Neural crest cell (in vitro differentiated cells): ENCODE measurements around the gene FGFBP2. TPM values are rescaled to one million over a fixed set of nuclear protein-coding genes. Genes with fewer than 3 reads are reported as not detected.

Experiments
- DNase-seq: peaks from one replicate; pipeline ENCODE4 v3.0.0; 2021; ENCODE audit warnings: low read depth, mixed read lengths, low spot score
- H3K27ac Mint-ChIP-seq: one replicate; pipeline ENCODE4 v1.8.0; 2021; ENCODE audit warnings: mild to moderate bottlenecking, mixed read lengths; ENCODE audit not compliant: unreplicated experiment
- H3K27me3 Mint-ChIP-seq: 2 replicates; pipeline ENCODE4 v1.8.0; 2021; ENCODE audit warnings: low read depth, mild to moderate bottlenecking, mixed read lengths
- H3K36me3 Mint-ChIP-seq: 2 replicates; pipeline ENCODE4 v1.8.0; 2021; ENCODE audit warnings: low read depth, mild to moderate bottlenecking, mixed read lengths
- H3K4me1 Mint-ChIP-seq: 2 replicates; pipeline ENCODE4 v1.8.0; 2021; ENCODE audit warnings: mixed read lengths
- H3K4me3 Mint-ChIP-seq: one replicate; pipeline ENCODE4 v1.8.0; 2021; ENCODE audit warnings: mild to moderate bottlenecking, mixed read lengths
- H3K9me3 Mint-ChIP-seq: 2 replicates; pipeline ENCODE4 v1.8.0; 2021; ENCODE audit warnings: mixed read lengths
- total RNA-seq: library from RNA; stranded (reverse); gene quantifications from 2 replicates; pipeline ENCODE4 v1.2.1, GENCODE V29; 2021
- TF ChIP-seq, protein P1 (sequence below): fragments of 200-600 bp; sonication (generic); conservative IDR thresholded peaks from 2 replicates; pipeline ENCODE4 v1.5.0; 2021; ENCODE audit warnings: antibody characterized with exemption, mild to moderate bottlenecking

Gene FGFBP2
- total RNA-seq, 1 donor from 2014 or later, result 0.28 TPM

GRCh38 chr4:15968551-15969300 lies 5.8 kb upstream of the FGFBP2 start:
- H3K27me3 Mint-ChIP-seq, result no peaks in the 10 kb centered on the region
- peaks cover 15% of the 10 kb centered on the region for H3K9me3 Mint-ChIP-seq
- peaks cover 35% of the 10 kb centered on the region for H3K36me3 Mint-ChIP-seq
- no peaks in the 10 kb centered on the region for H3K4me1 Mint-ChIP-seq
- no peak overlapping the region for H3K27ac Mint-ChIP-seq
- DNase-seq, result no peak
- no peak overlapping the region for H3K4me3 Mint-ChIP-seq
- TF ChIP-seq, protein P1, sequence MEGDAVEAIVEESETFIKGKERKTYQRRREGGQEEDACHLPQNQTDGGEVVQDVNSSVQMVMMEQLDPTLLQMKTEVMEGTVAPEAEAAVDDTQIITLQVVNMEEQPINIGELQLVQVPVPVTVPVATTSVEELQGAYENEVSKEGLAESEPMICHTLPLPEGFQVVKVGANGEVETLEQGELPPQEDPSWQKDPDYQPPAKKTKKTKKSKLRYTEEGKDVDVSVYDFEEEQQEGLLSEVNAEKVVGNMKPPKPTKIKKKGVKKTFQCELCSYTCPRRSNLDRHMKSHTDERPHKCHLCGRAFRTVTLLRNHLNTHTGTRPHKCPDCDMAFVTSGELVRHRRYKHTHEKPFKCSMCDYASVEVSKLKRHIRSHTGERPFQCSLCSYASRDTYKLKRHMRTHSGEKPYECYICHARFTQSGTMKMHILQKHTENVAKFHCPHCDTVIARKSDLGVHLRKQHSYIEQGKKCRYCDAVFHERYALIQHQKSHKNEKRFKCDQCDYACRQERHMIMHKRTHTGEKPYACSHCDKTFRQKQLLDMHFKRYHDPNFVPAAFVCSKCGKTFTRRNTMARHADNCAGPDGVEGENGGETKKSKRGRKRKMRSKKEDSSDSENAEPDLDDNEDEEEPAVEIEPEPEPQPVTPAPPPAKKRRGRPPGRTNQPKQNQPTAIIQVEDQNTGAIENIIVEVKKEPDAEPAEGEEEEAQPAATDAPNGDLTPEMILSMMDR, result no peak

DNA sequence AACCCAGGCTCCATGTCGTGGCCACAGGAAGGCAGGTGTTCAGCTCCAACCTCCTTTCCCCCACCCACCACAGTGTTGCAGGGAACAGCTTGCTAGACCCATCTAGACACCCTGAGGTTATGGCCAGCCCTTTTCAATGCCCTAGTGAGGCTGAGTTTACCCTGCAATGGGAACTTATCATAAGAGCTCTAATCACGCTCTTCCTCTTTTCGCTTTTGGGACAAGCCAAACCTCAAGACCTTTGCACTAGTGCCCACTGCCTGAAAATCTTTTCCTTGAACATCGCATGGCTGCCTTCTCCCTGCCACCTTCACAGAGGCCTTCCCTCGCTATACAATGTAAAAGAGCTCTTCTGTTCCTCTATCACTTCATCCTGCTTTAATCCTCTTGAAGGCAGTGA lies 2.4 kb upstream of the FGFBP2 start:
- no peak for DNase-seq
- Mint-ChIP-seq H3K4me1 (peaks cover 5% of the 10 kb centered on the region), H3K27me3 (no peaks in the 10 kb centered on the region), H3K4me3 (no peak overlapping the region), H3K36me3 (peaks cover 24% of the 10 kb centered on the region), H3K9me3 (peaks cover 15% of the 10 kb centered on the region), H3K27ac (no peak overlapping the region)
- TF ChIP-seq, protein P1, result no peak

GRCh38 chr4:15964159-15964558 lies 1.2 kb upstream of the FGFBP2 start:
- no peak for DNase-seq
- no peaks in the 10 kb centered on the region for H3K27me3 Mint-ChIP-seq
- H3K4me1 Mint-ChIP-seq, result peaks cover 5% of the 10 kb centered on the region
- TF ChIP-seq, protein P1, result no peak
- H3K27ac Mint-ChIP-seq, result no peak overlapping the region
- H3K36me3 Mint-ChIP-seq, result peaks cover 24% of the 10 kb centered on the region
- H3K9me3 Mint-ChIP-seq, result peaks cover 15% of the 10 kb centered on the region
- no peak overlapping the region for H3K4me3 Mint-ChIP-seq

- TF ChIP-seq, protein P1, result no peak
- H3K36me3 Mint-ChIP-seq, result peaks cover 21% of the 10 kb centered on the region
- H3K27ac Mint-ChIP-seq, result no peak overlapping the region
- peaks cover 5% of the 10 kb centered on the region for H3K4me1 Mint-ChIP-seq
- no peak overlapping the region for H3K4me3 Mint-ChIP-seq
- H3K27me3 Mint-ChIP-seq, result no peaks in the 10 kb centered on the region
- peaks cover 15% of the 10 kb centered on the region for H3K9me3 Mint-ChIP-seq
- no peak for DNase-seq
These were observed 601 bp upstream of the FGFBP2 start for GRCh38 chr4:15963576-15963975.

GRCh38 chr4:15961781-15962510 lies 1.0 kb downstream of the FGFBP2 start:
- peaks cover 10% of the 10 kb centered on the region for H3K9me3 Mint-ChIP-seq
- H3K36me3 Mint-ChIP-seq, result peaks cover 9% of the 10 kb centered on the region
- H3K27me3 Mint-ChIP-seq, result no peaks in the 10 kb centered on the region
- DNase-seq, result no peak
- H3K4me3 Mint-ChIP-seq, result no peak overlapping the region
- TF ChIP-seq, protein P1, result no peak
- H3K27ac Mint-ChIP-seq, result no peak overlapping the region
- H3K4me1 Mint-ChIP-seq, result peaks cover 5% of the 10 kb centered on the region
